HG03469 (cell line): Measurements from ENCODE around the gene MUC5AC.
"Not testable (repeated sequence)": the region's sequence is repeated elsewhere in the genome, so short reads cannot be mapped to it uniquely, and the experiment has no call there.

ENCODE experiments used
- ATAC-seq: cut with Tn5 transposase; IDR thresholded peaks from one replicate; pipeline ENCODE4 v1.9.1; 2021; ENCODE audit warnings: mild to moderate bottlenecking, moderate library complexity, moderate number of reproducible peaks; ENCODE audit not compliant: unreplicated experiment

The MUC5AC gene

DNA sequence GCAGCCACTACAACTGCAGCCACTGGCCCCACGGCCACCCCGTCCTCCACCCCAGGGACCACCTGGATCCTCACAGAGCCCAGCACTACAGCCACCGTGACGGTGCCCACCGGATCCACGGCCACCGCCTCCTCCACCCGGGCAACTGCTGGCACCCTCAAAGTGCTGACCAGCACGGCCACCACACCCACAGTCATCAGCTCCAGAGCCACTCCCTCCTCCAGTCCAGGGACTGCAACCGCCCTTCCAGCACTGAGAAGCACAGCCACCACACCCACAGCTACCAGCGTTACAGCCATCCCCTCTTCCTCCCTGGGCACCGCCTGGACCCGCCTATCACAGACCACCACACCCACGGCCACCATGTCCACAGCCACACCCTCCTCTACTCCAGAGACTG is 88.5 kb downstream of the MUC5AC start:
- not testable (repeated sequence) for ATAC-seq

DNA sequence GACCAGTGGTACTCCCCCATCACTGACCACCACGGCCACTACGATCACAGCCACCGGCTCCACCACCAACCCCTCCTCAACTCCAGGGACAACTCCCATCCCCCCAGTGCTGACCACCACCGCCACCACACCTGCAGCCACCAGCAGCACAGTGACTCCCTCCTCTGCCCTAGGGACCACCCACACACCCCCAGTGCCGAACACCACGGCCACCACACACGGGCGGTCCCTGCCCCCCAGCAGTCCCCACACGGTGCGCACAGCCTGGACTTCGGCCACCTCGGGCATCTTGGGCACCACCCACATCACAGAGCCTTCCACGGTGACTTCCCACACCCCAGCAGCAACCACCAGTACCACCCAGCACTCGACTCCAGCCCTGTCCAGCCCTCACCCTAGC is 89.3 kb downstream of the MUC5AC start:
- not testable (repeated sequence) for ATAC-seq

DNA sequence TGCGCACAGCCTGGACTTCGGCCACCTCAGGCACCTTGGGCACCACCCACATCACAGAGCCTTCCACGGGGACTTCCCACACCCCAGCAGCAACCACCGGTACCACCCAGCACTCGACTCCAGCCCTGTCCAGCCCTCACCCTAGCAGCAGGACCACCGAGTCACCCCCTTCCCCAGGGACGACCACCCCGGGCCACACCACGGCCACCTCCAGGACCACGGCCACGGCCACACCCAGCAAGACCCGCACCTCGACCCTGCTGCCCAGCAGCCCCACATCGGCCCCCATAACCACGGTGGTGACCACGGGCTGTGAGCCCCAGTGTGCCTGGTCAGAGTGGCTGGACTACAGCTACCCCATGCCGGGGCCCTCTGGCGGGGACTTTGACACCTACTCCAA is 91.2 kb downstream of the MUC5AC start:
- ATAC-seq, result not testable (repeated sequence)

DNA sequence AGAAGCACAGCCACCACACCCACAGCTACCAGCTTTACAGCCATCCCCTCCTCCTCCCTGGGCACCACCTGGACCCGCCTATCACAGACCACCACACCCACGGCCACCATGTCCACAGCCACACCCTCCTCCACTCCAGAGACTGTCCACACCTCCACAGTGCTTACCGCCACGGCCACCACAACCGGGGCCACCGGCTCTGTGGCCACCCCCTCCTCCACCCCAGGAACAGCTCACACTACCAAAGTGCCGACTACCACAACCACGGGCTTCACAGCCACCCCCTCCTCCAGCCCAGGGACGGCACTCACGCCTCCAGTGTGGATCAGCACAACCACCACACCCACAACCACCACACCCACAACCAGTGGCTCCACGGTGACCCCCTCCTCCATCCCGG is 92.7 kb downstream of the MUC5AC start:
- ATAC-seq, result not testable (repeated sequence)
